WTC11 (cell line): ENCODE measurements around the gene ABCB6. TPM values are rescaled to one million over a fixed set of nuclear protein-coding genes. Genes with fewer than 3 reads are reported as not detected.
A peak's percentile ranks its signal among the peaks of the same experiment; 100 is the strongest.

Experiments
- ATAC-seq: fragments of 200-7000 bp; cut with Tn5 transposase; 2 replicates; pipeline ENCODE4 v1.10.0; 2021; ENCODE audit warnings: mild to moderate bottlenecking, moderate library complexity
- CTCF ChIA-PET: fragments of 300-600 bp; sonication (Branson Sonifier 250); formaldehyde crosslinking; loops from one replicate; lab custom pipeline; 2021; ENCODE audit warnings: antibody characterized with exemption; lab: Charles Lee
- POLR2A ChIA-PET: fragments of 350-600 bp; sonication (Branson Sonifier 250); formaldehyde crosslinking; loops from one replicate; lab custom pipeline; 2021; ENCODE audit warnings: antibody characterized with exemption; lab: Charles Lee
- DNase-seq: peaks from one replicate; pipeline ENCODE4 v3.0.0; 2021; ENCODE audit warnings: low spot score
- H3K27ac Mint-ChIP-seq: 2 replicates; pipeline ENCODE4 v1.8.0; 2021; ENCODE audit warnings: mixed read lengths
- H3K27me3 Mint-ChIP-seq: 2 replicates; pipeline ENCODE4 v1.8.0; 2021; ENCODE audit warnings: low read depth, mild to moderate bottlenecking, moderate library complexity, mixed read lengths
- H3K36me3 Mint-ChIP-seq: 2 replicates; pipeline ENCODE4 v1.8.0; 2021; ENCODE audit warnings: mixed read lengths
- H3K4me1 Mint-ChIP-seq: 2 replicates; pipeline ENCODE4 v1.8.0; 2022; ENCODE audit warnings: mixed read lengths
- H3K4me3 Mint-ChIP-seq: 2 replicates; pipeline ENCODE4 v1.8.0; 2021; ENCODE audit warnings: mild to moderate bottlenecking, moderate library complexity, mixed read lengths
- H3K9me3 Mint-ChIP-seq: 2 replicates; pipeline ENCODE4 v1.8.0; 2021; ENCODE audit warnings: mixed read lengths
- ELF4 ChIP-seq: sonication (generic); formaldehyde crosslinking; IDR thresholded peaks from 2 replicates; pipeline ENCODE4 v1.8.1; 2022; ENCODE audit warnings: low read depth, mild to moderate bottlenecking, moderate library complexity, missing genetic modification reagents
- GABPB1 ChIP-seq: sonication (generic); formaldehyde crosslinking; IDR thresholded peaks from 2 replicates; pipeline ENCODE4 v1.8.1; 2023; ENCODE audit warnings: mild to moderate bottlenecking, missing genetic modification reagents
- GTF2I ChIP-seq: fragments of 250-450 bp; sonication (Bioruptor Pico); conservative IDR thresholded peaks from 2 replicates; pipeline ENCODE4 v1.4.0; 2021; ENCODE audit warnings: mild to moderate bottlenecking
- JAZF1 ChIP-seq: fragments of 250-450 bp; sonication (Bioruptor Pico); IDR thresholded peaks from 2 replicates; pipeline ENCODE4 v1.9.0; 2021; ENCODE audit warnings: moderate library complexity, mild to moderate bottlenecking, inconsistent platforms
- NFATC4 ChIP-seq: fragments of 250-450 bp; sonication (Bioruptor Pico); IDR thresholded peaks from 2 replicates; pipeline ENCODE4 v1.9.0; 2021; ENCODE audit warnings: mild to moderate bottlenecking
- NFE2L1 ChIP-seq: sonication (generic); formaldehyde crosslinking; IDR thresholded peaks from 2 replicates; pipeline ENCODE4 v1.8.1; 2023; ENCODE audit warnings: missing genetic modification reagents
- NR2C2 ChIP-seq: sonication (generic); formaldehyde crosslinking; IDR thresholded peaks from 2 replicates; pipeline ENCODE4 v1.8.0; 2022; ENCODE audit warnings: mild to moderate bottlenecking, missing genetic modification reagents
- SMAD4 ChIP-seq: sonication (generic); formaldehyde crosslinking; IDR thresholded peaks from 2 replicates; pipeline ENCODE4 v1.8.0; 2022; ENCODE audit warnings: mild to moderate bottlenecking, missing genetic modification reagents
- SOX15 ChIP-seq: fragments of 250-450 bp; sonication (Bioruptor Pico); IDR thresholded peaks from 2 replicates; pipeline ENCODE4 v1.9.0; 2021; ENCODE audit warnings: mild to moderate bottlenecking
- TEAD4 ChIP-seq: sonication (generic); formaldehyde crosslinking; IDR thresholded peaks from 2 replicates; pipeline ENCODE4 v1.8.0; 2022; ENCODE audit warnings: mild to moderate bottlenecking, missing genetic modification reagents
- ZBTB21 ChIP-seq: sonication (generic); formaldehyde crosslinking; IDR thresholded peaks from 2 replicates; pipeline ENCODE4 v1.8.1; 2023; ENCODE audit warnings: mild to moderate bottlenecking, missing genetic modification reagents, borderline replicate concordance
- ZNF121 ChIP-seq: sonication (generic); formaldehyde crosslinking; IDR thresholded peaks from 2 replicates; pipeline ENCODE4 v1.8.0; 2023; ENCODE audit warnings: missing genetic modification reagents
- ZNF232 ChIP-seq: sonication (generic); formaldehyde crosslinking; IDR thresholded peaks from 2 replicates; pipeline ENCODE4 v1.8.0; 2022; ENCODE audit warnings: mild to moderate bottlenecking, missing genetic modification reagents
- ZNF263 ChIP-seq: sonication (generic); formaldehyde crosslinking; IDR thresholded peaks from 2 replicates; pipeline ENCODE4 v1.8.1; 2022; ENCODE audit warnings: low read depth, mild to moderate bottlenecking, moderate library complexity, missing genetic modification reagents
- ZNF317 ChIP-seq: sonication (generic); formaldehyde crosslinking; IDR thresholded peaks from 2 replicates; pipeline ENCODE4 v1.8.1; 2023; ENCODE audit warnings: low read depth, mild to moderate bottlenecking, moderate library complexity, missing genetic modification reagents, borderline replicate concordance
- ZNF423 ChIP-seq: fragments of 250-450 bp; sonication (Bioruptor Pico); IDR thresholded peaks from 2 replicates; pipeline ENCODE4 v2.1.2; 2022; ENCODE audit warnings: mild to moderate bottlenecking, moderate library complexity
- total RNA-seq: library from RNA; stranded (reverse); gene quantifications from 3 replicates; pipeline ENCODE4 v1.2.3, GENCODE V29; 2021
- TF ChIP-seq, protein P1 (sequence below): sonication (generic); formaldehyde crosslinking; IDR thresholded peaks from 2 replicates; pipeline ENCODE4 v1.8.1; 2023; ENCODE audit warnings: mild to moderate bottlenecking, missing genetic modification reagents
- TF ChIP-seq, protein P2 (sequence below): sonication (generic); formaldehyde crosslinking; IDR thresholded peaks from 2 replicates; pipeline ENCODE4 v1.8.1; 2023; ENCODE audit warnings: mild to moderate bottlenecking, missing genetic modification reagents
- TF ChIP-seq, protein P3 (sequence below): sonication (generic); formaldehyde crosslinking; IDR thresholded peaks from 2 replicates; pipeline ENCODE4 v1.8.1; 2022; ENCODE audit warnings: mild to moderate bottlenecking, moderate library complexity, missing genetic modification reagents
- TF ChIP-seq, protein P4 (sequence below): sonication (generic); formaldehyde crosslinking; IDR thresholded peaks from 2 replicates; pipeline ENCODE4 v1.8.1; 2022; ENCODE audit warnings: missing genetic modification reagents, borderline replicate concordance
- TF ChIP-seq, protein P5 (sequence below): fragments of 250-450 bp; sonication (Bioruptor Pico); IDR thresholded peaks from 2 replicates; pipeline ENCODE4 v1.9.0; 2021; ENCODE audit warnings: mild to moderate bottlenecking

ABCB6 gene
- total RNA-seq, 1 experiment from 2014 or later: 44.8 TPM

DNA sequence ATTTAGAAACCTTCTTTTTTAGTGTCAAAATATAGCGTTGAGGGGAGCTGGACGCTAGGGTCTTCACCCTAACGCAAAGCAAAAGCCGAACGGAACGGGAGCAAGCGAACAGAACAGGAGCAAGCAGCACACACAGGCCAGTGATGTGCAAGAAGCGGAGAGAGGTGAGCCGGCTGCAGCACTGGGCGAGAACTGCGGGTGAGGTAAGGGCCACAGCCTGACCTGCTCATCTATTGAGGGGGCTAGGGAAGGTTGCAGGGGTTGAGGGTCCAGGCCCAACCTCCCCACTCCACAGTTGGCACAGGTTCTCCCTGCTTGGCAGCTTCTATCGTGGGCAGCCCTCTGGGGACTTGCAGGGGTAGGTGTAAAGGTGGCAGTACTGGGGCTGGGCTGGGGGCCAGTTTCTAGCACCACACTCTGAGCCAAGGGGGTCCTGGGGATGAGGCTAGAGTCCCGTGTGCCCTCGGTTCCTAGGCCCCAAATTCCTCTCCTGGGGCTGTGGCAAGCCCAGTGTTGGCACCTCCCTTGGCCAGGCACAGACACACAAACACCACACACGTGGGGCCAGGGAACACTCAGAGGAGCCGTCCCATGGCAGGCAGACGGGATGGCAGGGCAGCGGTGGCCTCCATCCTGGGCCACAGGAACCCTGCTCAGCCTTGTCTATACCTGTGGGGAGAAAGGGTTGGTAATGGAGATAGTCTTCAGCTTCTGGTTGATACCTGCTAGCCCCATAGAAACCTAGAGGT, 1.2 kb upstream of the ABCB6 start:
- ChIA-PET POLR2A (interaction anchor here (1.0 to 3.0 kb wide), 7 partner anchors 10 to 264 kb away, joined by 4 to 21 read pairs (median 11); partner anchors contain the start of genes ANKZF1, ATG9A, DNAJB2 and DNPEP), CTCF (interaction anchor here (1.4 to 2.8 kb wide), 4 partner anchors 32 to 311 kb away, joined by 3 to 24 read pairs (median 8); partner anchors contain the start of gene TUBA4B)
- Mint-ChIP-seq H3K4me3 (no peak overlapping the region), H3K27ac (no peak overlapping the region), H3K9me3 (no peaks in the 10 kb centered on the region), H3K27me3 (no peaks in the 10 kb centered on the region), H3K4me1 (peaks cover 25% of the 10 kb centered on the region), H3K36me3 (peaks cover 38% of the 10 kb centered on the region)
- DNase-seq (no peak), ATAC-seq (no peak)
- TF ChIP-seq, protein P1, sequence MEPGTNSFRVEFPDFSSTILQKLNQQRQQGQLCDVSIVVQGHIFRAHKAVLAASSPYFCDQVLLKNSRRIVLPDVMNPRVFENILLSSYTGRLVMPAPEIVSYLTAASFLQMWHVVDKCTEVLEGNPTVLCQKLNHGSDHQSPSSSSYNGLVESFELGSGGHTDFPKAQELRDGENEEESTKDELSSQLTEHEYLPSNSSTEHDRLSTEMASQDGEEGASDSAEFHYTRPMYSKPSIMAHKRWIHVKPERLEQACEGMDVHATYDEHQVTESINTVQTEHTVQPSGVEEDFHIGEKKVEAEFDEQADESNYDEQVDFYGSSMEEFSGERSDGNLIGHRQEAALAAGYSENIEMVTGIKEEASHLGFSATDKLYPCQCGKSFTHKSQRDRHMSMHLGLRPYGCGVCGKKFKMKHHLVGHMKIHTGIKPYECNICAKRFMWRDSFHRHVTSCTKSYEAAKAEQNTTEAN: no peak
- no peak for TF ChIP-seq SOX15 (CRISPR knock-in tag)
- TF ChIP-seq, all 79 proteins: peak for 0

DNA sequence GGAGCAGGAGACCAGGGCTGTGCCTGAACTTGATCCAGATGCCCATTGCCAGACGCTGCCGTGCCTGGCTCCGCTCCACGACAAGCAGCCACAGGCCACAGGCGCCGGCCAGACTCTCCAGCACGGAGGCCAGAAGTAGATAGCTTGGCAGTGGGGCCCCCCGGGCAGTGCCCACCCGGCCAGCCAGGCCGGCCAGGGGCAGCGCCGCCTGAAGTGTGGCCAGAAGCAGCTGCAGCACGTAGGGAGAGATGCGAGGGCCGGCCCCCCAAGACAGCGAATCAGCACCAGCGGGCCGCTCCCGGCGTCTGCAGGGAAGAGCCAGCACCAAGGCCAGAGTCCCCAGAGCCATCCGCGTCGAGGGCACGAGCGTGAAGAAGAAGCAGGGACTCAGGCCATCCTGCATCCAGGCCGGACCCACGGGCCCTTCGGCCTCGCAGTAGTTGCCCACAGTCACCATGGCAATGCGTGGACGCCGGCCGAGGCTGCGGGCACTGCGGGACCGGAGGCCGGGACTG, 484 bp downstream of the ABCB6 start:
- ChIA-PET CTCF (interaction anchor here (0.7 to 2.8 kb wide), 12 partner anchors 11 to 309 kb away, joined by 3 to 24 read pairs (median 4); partner anchors contain the start of genes ANKZF1, ATG9A, DNPEP and TUBA4B), POLR2A (interaction anchor here (0.6 to 3.0 kb wide), 10 partner anchors 12 to 169 kb away, joined by 3 to 21 read pairs (median 8); partner anchors contain the start of genes ANKZF1, ATG9A, DNAJB2 and DNPEP)
- Mint-ChIP-seq H3K4me1 (peaks cover 25% of the 10 kb centered on the region), H3K36me3 (peaks cover 36% of the 10 kb centered on the region), H3K27me3 (no peaks in the 10 kb centered on the region), H3K4me3 (peak overlapping the region; percentile 85), H3K27ac (peak overlapping the region; percentile 70), H3K9me3 (no peaks in the 10 kb centered on the region)
- ATAC-seq (peak; percentile 71), DNase-seq (peak; percentile 74)
- TF ChIP-seq, protein P1: no peak
- TF ChIP-seq, protein P2, sequence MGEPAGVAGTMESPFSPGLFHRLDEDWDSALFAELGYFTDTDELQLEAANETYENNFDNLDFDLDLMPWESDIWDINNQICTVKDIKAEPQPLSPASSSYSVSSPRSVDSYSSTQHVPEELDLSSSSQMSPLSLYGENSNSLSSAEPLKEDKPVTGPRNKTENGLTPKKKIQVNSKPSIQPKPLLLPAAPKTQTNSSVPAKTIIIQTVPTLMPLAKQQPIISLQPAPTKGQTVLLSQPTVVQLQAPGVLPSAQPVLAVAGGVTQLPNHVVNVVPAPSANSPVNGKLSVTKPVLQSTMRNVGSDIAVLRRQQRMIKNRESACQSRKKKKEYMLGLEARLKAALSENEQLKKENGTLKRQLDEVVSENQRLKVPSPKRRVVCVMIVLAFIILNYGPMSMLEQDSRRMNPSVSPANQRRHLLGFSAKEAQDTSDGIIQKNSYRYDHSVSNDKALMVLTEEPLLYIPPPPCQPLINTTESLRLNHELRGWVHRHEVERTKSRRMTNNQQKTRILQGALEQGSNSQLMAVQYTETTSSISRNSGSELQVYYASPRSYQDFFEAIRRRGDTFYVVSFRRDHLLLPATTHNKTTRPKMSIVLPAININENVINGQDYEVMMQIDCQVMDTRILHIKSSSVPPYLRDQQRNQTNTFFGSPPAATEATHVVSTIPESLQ: no peak
- TF ChIP-seq, protein P3, sequence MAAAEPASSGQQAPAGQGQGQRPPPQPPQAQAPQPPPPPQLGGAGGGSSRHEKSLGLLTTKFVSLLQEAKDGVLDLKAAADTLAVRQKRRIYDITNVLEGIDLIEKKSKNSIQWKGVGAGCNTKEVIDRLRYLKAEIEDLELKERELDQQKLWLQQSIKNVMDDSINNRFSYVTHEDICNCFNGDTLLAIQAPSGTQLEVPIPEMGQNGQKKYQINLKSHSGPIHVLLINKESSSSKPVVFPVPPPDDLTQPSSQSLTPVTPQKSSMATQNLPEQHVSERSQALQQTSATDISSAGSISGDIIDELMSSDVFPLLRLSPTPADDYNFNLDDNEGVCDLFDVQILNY: no peak
- TF ChIP-seq ZNF423: no peak
- TF ChIP-seq JAZF1 (CRISPR knock-in tag): no peak
- TF ChIP-seq, protein P4, sequence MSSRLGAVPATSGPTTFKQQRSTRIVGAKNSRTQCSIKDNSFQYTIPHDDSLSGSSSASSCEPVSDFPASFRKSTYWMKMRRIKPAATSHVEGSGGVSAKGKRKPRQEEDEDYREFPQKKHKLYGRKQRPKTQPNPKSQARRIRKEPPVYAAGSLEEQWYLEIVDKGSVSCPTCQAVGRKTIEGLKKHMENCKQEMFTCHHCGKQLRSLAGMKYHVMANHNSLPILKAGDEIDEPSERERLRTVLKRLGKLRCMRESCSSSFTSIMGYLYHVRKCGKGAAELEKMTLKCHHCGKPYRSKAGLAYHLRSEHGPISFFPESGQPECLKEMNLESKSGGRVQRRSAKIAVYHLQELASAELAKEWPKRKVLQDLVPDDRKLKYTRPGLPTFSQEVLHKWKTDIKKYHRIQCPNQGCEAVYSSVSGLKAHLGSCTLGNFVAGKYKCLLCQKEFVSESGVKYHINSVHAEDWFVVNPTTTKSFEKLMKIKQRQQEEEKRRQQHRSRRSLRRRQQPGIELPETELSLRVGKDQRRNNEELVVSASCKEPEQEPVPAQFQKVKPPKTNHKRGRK (CRISPR knock-in tag): no peak
- TF ChIP-seq ZBTB21: no peak
- TF ChIP-seq NFE2L1 (CRISPR knock-in tag): no peak; the same call in 1 of the 2 replicates
- TF ChIP-seq NFATC4 (CRISPR knock-in tag): no peak
- peak; percentile 7; the same call in 1 of the 2 replicates for TF ChIP-seq TEAD4 (CRISPR knock-in tag)
- TF ChIP-seq, protein P5, sequence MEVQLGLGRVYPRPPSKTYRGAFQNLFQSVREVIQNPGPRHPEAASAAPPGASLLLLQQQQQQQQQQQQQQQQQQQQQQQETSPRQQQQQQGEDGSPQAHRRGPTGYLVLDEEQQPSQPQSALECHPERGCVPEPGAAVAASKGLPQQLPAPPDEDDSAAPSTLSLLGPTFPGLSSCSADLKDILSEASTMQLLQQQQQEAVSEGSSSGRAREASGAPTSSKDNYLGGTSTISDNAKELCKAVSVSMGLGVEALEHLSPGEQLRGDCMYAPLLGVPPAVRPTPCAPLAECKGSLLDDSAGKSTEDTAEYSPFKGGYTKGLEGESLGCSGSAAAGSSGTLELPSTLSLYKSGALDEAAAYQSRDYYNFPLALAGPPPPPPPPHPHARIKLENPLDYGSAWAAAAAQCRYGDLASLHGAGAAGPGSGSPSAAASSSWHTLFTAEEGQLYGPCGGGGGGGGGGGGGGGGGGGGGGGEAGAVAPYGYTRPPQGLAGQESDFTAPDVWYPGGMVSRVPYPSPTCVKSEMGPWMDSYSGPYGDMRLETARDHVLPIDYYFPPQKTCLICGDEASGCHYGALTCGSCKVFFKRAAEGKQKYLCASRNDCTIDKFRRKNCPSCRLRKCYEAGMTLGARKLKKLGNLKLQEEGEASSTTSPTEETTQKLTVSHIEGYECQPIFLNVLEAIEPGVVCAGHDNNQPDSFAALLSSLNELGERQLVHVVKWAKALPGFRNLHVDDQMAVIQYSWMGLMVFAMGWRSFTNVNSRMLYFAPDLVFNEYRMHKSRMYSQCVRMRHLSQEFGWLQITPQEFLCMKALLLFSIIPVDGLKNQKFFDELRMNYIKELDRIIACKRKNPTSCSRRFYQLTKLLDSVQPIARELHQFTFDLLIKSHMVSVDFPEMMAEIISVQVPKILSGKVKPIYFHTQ (CRISPR knock-in tag): no peak
- no peak for TF ChIP-seq SMAD4 (CRISPR knock-in tag)
- no peak for TF ChIP-seq ZNF121 (CRISPR knock-in tag)
- TF ChIP-seq ZNF263 (CRISPR knock-in tag): no peak
- TF ChIP-seq GABPB1: no peak
- TF ChIP-seq ZNF232: 0 out of 2 replicates have a peak, but pooled peaks have one; percentile 10
- TF ChIP-seq ZNF317 (CRISPR knock-in tag): 0 out of 2 replicates have a peak, but pooled peaks have one; percentile 9
- 0 out of 2 replicates have a peak, but pooled peaks have one; percentile 2 for TF ChIP-seq ELF4 (CRISPR knock-in tag)
- TF ChIP-seq NR2C2 (CRISPR knock-in tag): no peak
- TF ChIP-seq GTF2I (CRISPR knock-in tag): no peak
